Astrocyte (in vitro differentiated cells and primary cell): ENCODE measurements around the gene SLC9A9. TPM values are rescaled to one million over a fixed set of nuclear protein-coding genes. Genes with fewer than 3 reads are reported as not detected.
A peak's percentile ranks its signal among the peaks of the same experiment; 100 is the strongest.

Source experiments
- DNase-seq: peaks from one replicate; pipeline ENCODE4 v3.0.0-alpha.2; 2010; ENCODE audit warnings: low read depth
- FAIRE-seq: peaks from 2 replicates; lab custom pipeline; 2011; peaks lifted over from hg19 to GRCh38; lab: Jason Lieb, UNC
- H2AFZ ChIP-seq: 2 replicates; pipeline ENCODE4 v1.6.0; 2012; ENCODE audit warnings: low read depth, low read length, inconsistent platforms
- H3K27ac ChIP-seq: 2 replicates; pipeline ENCODE4 v1.5.1; 2011; ENCODE audit warnings: low read depth, low read length, inconsistent platforms
- H3K27me3 ChIP-seq: 2 replicates; pipeline ENCODE4 v1.6.0; 2011; ENCODE audit warnings: low read length, inconsistent platforms; ENCODE audit not compliant: insufficient read depth
- H3K36me3 ChIP-seq: 2 replicates; pipeline ENCODE4 v1.5.1; 2011; ENCODE audit warnings: low read length, inconsistent platforms; ENCODE audit not compliant: insufficient read depth
- H3K4me1 ChIP-seq: 2 replicates; pipeline ENCODE4 v1.5.1; 2011; ENCODE audit warnings: low read length, inconsistent platforms; ENCODE audit not compliant: insufficient read depth
- H3K4me2 ChIP-seq: 2 replicates; pipeline ENCODE4 v1.6.0; 2012; ENCODE audit warnings: low read length, inconsistent platforms
- H3K4me3 ChIP-seq: 2 replicates; pipeline ENCODE4 v1.5.1; 2011; ENCODE audit warnings: low read depth, mild to moderate bottlenecking, low read length, inconsistent platforms; ENCODE audit not compliant: insufficient read depth
- H3K79me2 ChIP-seq: 2 replicates; pipeline ENCODE4 v1.6.0; 2012; ENCODE audit warnings: mild to moderate bottlenecking, low read length, inconsistent platforms; ENCODE audit not compliant: insufficient read depth
- H3K9ac ChIP-seq: 2 replicates; pipeline ENCODE4 v1.6.0; 2012; ENCODE audit warnings: mild to moderate bottlenecking, low read length, inconsistent platforms
- H3K9me3 ChIP-seq: 2 replicates; pipeline ENCODE4 v1.5.1; 2012; ENCODE audit warnings: low read depth, mild to moderate bottlenecking, low read length, inconsistent platforms; ENCODE audit not compliant: insufficient read depth
- H4K20me1 ChIP-seq: 2 replicates; pipeline ENCODE4 v1.6.0; 2012; ENCODE audit warnings: low read length, inconsistent platforms; ENCODE audit not compliant: insufficient read depth
- H3K27ac Mint-ChIP-seq: one replicate; pipeline ENCODE4 v1.8.0; 2021; ENCODE audit warnings: mild to moderate bottlenecking, mixed read lengths; ENCODE audit not compliant: unreplicated experiment
- H3K27me3 Mint-ChIP-seq: one replicate; pipeline ENCODE4 v1.8.0; 2021; ENCODE audit warnings: low read depth, mixed read lengths; ENCODE audit not compliant: unreplicated experiment
- H3K36me3 Mint-ChIP-seq: one replicate; pipeline ENCODE4 v1.8.0; 2021; ENCODE audit warnings: low read depth, mixed read lengths; ENCODE audit not compliant: unreplicated experiment
- H3K4me1 Mint-ChIP-seq: one replicate; pipeline ENCODE4 v1.8.0; 2021; ENCODE audit warnings: low read depth, mixed read lengths; ENCODE audit not compliant: unreplicated experiment
- H3K4me3 Mint-ChIP-seq: one replicate; pipeline ENCODE4 v1.8.0; 2021; ENCODE audit warnings: mild to moderate bottlenecking, moderate library complexity, mixed read lengths; ENCODE audit not compliant: unreplicated experiment
- H3K9me3 Mint-ChIP-seq: one replicate; pipeline ENCODE4 v1.8.0; 2021; ENCODE audit warnings: mild to moderate bottlenecking, mixed read lengths; ENCODE audit not compliant: unreplicated experiment
- EZH2 ChIP-seq: IDR thresholded peaks from 2 replicates; pipeline ENCODE4 v1.6.1; 2012; ENCODE audit warnings: mild to moderate bottlenecking, low read length, inconsistent platforms; ENCODE audit not compliant: insufficient read depth
- total RNA-seq: library from RNA; stranded (reverse); gene quantifications from 2 replicates; pipeline ENCODE4 v1.2.1, GENCODE V29; 2021
- TF ChIP-seq, protein P1 (sequence below): IDR thresholded peaks from 2 replicates; pipeline ENCODE4 v1.5.1; 2011; ENCODE audit warnings: low read depth, mild to moderate bottlenecking, inconsistent platforms, low read length, moderate library complexity; ENCODE audit not compliant: insufficient read depth

Gene SLC9A9
- total RNA-seq, 1 donor from 2014 or later: 1.5 TPM

DNA sequence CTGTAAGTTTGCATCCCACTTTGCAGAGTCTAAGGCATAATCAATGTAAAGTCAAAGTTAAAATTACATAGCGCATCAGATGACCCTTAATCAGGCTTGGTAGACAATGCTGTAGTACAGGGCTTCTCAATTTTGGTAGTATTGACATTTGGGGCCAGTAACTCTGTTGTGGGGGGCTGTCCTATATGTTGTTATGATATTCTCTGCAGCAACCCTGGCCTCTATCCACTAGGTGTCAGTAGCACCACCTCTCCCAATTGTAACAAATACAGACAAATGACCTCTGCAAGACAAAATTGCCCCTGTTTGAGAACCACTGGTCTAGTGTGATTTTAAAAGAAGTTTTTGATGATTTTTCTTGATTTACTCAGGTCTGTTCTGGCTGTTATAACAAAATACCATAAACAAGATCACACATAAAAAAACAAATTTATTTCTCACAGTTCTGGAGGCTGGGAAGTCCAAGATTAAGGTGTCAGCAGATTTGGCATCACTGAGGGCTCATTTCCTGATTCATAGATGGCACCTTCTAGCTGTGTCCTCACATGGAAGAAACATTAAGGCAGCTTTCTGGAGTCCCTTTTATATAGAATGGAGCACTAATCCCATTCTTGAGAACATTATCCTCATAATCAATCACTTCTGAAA lies 37.6 kb upstream of the SLC9A9 start:
- H3K4me1 ChIP-seq: no peaks in the 10 kb centered on the region
- DNase-seq: no peak
- H3K9me3 ChIP-seq: no peaks in the 10 kb centered on the region
- no peaks in the 10 kb centered on the region for H3K36me3 ChIP-seq
- H4K20me1 ChIP-seq: no peaks in the 10 kb centered on the region
- no peaks in the 10 kb centered on the region for H3K79me2 ChIP-seq
- H2AFZ ChIP-seq: no peak overlapping the region
- FAIRE-seq: no peak
- no peak overlapping the region for H3K4me3 ChIP-seq
- H3K4me2 ChIP-seq: no peak overlapping the region
- TF ChIP-seq, protein P1, sequence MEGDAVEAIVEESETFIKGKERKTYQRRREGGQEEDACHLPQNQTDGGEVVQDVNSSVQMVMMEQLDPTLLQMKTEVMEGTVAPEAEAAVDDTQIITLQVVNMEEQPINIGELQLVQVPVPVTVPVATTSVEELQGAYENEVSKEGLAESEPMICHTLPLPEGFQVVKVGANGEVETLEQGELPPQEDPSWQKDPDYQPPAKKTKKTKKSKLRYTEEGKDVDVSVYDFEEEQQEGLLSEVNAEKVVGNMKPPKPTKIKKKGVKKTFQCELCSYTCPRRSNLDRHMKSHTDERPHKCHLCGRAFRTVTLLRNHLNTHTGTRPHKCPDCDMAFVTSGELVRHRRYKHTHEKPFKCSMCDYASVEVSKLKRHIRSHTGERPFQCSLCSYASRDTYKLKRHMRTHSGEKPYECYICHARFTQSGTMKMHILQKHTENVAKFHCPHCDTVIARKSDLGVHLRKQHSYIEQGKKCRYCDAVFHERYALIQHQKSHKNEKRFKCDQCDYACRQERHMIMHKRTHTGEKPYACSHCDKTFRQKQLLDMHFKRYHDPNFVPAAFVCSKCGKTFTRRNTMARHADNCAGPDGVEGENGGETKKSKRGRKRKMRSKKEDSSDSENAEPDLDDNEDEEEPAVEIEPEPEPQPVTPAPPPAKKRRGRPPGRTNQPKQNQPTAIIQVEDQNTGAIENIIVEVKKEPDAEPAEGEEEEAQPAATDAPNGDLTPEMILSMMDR: peak; percentile 70
- TF ChIP-seq EZH2: no peak
- Mint-ChIP-seq H3K27me3 (peaks cover 6% of the 10 kb centered on the region), H3K4me3 (no peak overlapping the region), H3K4me1 (no peaks in the 10 kb centered on the region), H3K27ac (no peak overlapping the region), H3K36me3 (no peaks in the 10 kb centered on the region), H3K9me3 (no peaks in the 10 kb centered on the region)
- no peaks in the 10 kb centered on the region for H3K27me3 ChIP-seq
- no peak overlapping the region for H3K9ac ChIP-seq
- H3K27ac ChIP-seq: no peak overlapping the region

DNA sequence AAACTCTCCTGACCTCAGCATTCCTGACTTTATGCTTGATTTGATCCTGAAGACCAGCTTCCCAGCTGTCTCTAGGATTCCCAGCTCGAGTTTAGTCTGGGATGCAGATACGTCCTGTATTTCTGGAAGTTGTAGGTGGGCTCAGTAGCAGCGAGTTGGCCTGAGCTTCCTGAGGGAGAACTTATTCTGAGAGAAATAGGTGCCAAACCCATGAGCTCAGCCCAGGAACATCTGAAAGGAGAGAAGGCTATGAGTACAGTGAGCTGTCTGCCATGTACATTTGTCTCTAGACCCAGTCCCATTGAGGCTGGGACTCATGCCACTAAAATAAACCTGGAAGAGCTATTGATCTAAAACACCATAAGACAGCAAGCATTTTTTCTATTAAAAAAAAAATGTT lies 36.6 kb upstream of the SLC9A9 start:
- Mint-ChIP-seq H3K27me3 (peaks cover 6% of the 10 kb centered on the region), H3K9me3 (no peaks in the 10 kb centered on the region), H3K4me3 (no peak overlapping the region), H3K27ac (no peak overlapping the region), H3K4me1 (no peaks in the 10 kb centered on the region), H3K36me3 (no peaks in the 10 kb centered on the region)
- TF ChIP-seq, protein P1: no peak
- TF ChIP-seq EZH2: no peak
- Histone ChIP-seq H3K4me2 (no peak overlapping the region), H3K4me1 (no peaks in the 10 kb centered on the region), H3K9me3 (no peaks in the 10 kb centered on the region), H3K27ac (no peak overlapping the region), H2AFZ (no peak overlapping the region), H3K36me3 (no peaks in the 10 kb centered on the region), H4K20me1 (no peaks in the 10 kb centered on the region), H3K27me3 (no peaks in the 10 kb centered on the region), H3K4me3 (no peak overlapping the region), H3K79me2 (no peaks in the 10 kb centered on the region), H3K9ac (no peak overlapping the region)
- DNase-seq (no peak), FAIRE-seq (no peak)

DNA sequence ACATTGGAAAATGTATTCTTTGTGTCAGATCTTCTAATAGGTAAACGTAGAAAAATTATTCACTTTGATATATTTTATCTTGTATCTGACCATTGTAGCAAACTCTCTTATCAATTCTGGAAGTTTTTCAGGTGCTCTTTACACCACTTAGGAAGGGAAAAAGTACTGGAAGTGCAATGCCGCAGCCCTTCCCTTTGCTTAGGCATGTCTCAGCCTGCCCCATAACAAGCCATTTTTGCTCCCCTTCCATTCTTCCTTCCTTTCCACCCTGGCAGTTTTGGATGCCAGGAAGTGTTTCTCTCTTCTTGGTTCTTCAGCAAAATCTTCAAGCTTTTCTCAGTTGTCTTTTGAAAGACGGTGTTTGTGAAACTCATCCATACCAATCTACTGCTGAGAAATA lies 34.9 kb upstream of the SLC9A9 start:
- Histone ChIP-seq H3K36me3 (no peaks in the 10 kb centered on the region), H4K20me1 (no peaks in the 10 kb centered on the region), H3K4me3 (no peak overlapping the region), H3K4me2 (no peak overlapping the region), H3K27me3 (no peaks in the 10 kb centered on the region), H3K27ac (no peak overlapping the region), H3K9me3 (no peaks in the 10 kb centered on the region), H2AFZ (no peak overlapping the region), H3K9ac (no peak overlapping the region), H3K79me2 (no peaks in the 10 kb centered on the region), H3K4me1 (no peaks in the 10 kb centered on the region)
- Mint-ChIP-seq H3K36me3 (no peaks in the 10 kb centered on the region), H3K9me3 (no peaks in the 10 kb centered on the region), H3K4me3 (no peak overlapping the region), H3K27ac (no peak overlapping the region), H3K4me1 (no peaks in the 10 kb centered on the region), H3K27me3 (no peaks in the 10 kb centered on the region)
- DNase-seq (no peak), FAIRE-seq (no peak)
- no peak for TF ChIP-seq EZH2
- TF ChIP-seq, protein P1: no peak
